WTC11 (cell line): ENCODE results near the gene CALY. TPM values are rescaled to one million over a fixed set of nuclear protein-coding genes. Genes with fewer than 3 reads are reported as not detected.

ENCODE experiments used
- ATAC-seq: fragments of 200-7000 bp; cut with Tn5 transposase; 2 replicates; pipeline ENCODE4 v1.10.0; 2021; ENCODE audit warnings: mild to moderate bottlenecking, moderate library complexity
- CTCF ChIA-PET: fragments of 300-600 bp; sonication (Branson Sonifier 250); formaldehyde crosslinking; loops from one replicate; lab custom pipeline; 2021; ENCODE audit warnings: antibody characterized with exemption; lab: Charles Lee
- POLR2A ChIA-PET: fragments of 350-600 bp; sonication (Branson Sonifier 250); formaldehyde crosslinking; loops from one replicate; lab custom pipeline; 2021; ENCODE audit warnings: antibody characterized with exemption; lab: Charles Lee
- DNase-seq: peaks from one replicate; pipeline ENCODE4 v3.0.0; 2021; ENCODE audit warnings: low spot score
- H3K27ac Mint-ChIP-seq: 2 replicates; pipeline ENCODE4 v1.8.0; 2021; ENCODE audit warnings: mixed read lengths
- H3K27me3 Mint-ChIP-seq: 2 replicates; pipeline ENCODE4 v1.8.0; 2021; ENCODE audit warnings: low read depth, mild to moderate bottlenecking, moderate library complexity, mixed read lengths
- H3K36me3 Mint-ChIP-seq: 2 replicates; pipeline ENCODE4 v1.8.0; 2021; ENCODE audit warnings: mixed read lengths
- H3K4me1 Mint-ChIP-seq: 2 replicates; pipeline ENCODE4 v1.8.0; 2022; ENCODE audit warnings: mixed read lengths
- H3K4me3 Mint-ChIP-seq: 2 replicates; pipeline ENCODE4 v1.8.0; 2021; ENCODE audit warnings: mild to moderate bottlenecking, moderate library complexity, mixed read lengths
- H3K9me3 Mint-ChIP-seq: 2 replicates; pipeline ENCODE4 v1.8.0; 2021; ENCODE audit warnings: mixed read lengths
- AR ChIP-seq: fragments of 250-450 bp; sonication (Bioruptor Pico); IDR thresholded peaks from 2 replicates; pipeline ENCODE4 v1.9.0; 2021; ENCODE audit warnings: mild to moderate bottlenecking
- CTCF ChIP-seq: fragments of 200-600 bp; IDR thresholded peaks from 2 replicates; pipeline ENCODE4 v1.8.0; 2022; ENCODE audit warnings: antibody characterized with exemption
- FOXJ3 ChIP-seq: sonication (generic); formaldehyde crosslinking; IDR thresholded peaks from 2 replicates; pipeline ENCODE4 v1.9.0; 2021; ENCODE audit warnings: missing genetic modification reagents, mild to moderate bottlenecking, borderline replicate concordance
- FOXP4 ChIP-seq: sonication (generic); formaldehyde crosslinking; IDR thresholded peaks from 2 replicates; pipeline ENCODE4 v1.8.0; 2022; ENCODE audit warnings: mild to moderate bottlenecking, missing genetic modification reagents
- GRHL2 ChIP-seq: fragments of 250-450 bp; sonication (Bioruptor Pico); IDR thresholded peaks from 2 replicates; pipeline ENCODE4 v1.8.0; 2022; ENCODE audit warnings: mild to moderate bottlenecking, moderate library complexity; ENCODE audit not compliant: insufficient replicate concordance, severe bottlenecking
- MLX ChIP-seq: sonication (generic); formaldehyde crosslinking; IDR thresholded peaks from 2 replicates; pipeline ENCODE4 v1.8.1; 2023; ENCODE audit warnings: mild to moderate bottlenecking, missing genetic modification reagents, moderate library complexity
- PRDM15 ChIP-seq: sonication (generic); formaldehyde crosslinking; IDR thresholded peaks from 2 replicates; pipeline ENCODE4 v1.8.0; 2022; ENCODE audit warnings: missing genetic modification reagents
- PRRX2 ChIP-seq: fragments of 250-450 bp; sonication (Bioruptor Pico); IDR thresholded peaks from 2 replicates; pipeline ENCODE4 v1.8.0; 2021; ENCODE audit warnings: mild to moderate bottlenecking
- TCF7 ChIP-seq: sonication (generic); formaldehyde crosslinking; IDR thresholded peaks from 2 replicates; pipeline ENCODE4 v1.8.0; 2022; ENCODE audit warnings: mild to moderate bottlenecking, low read depth, missing genetic modification reagents, moderate library complexity
- ZNF138 ChIP-seq: sonication (generic); formaldehyde crosslinking; conservative IDR thresholded peaks from 2 replicates; pipeline ENCODE4 v1.8.1; 2022; ENCODE audit warnings: mild to moderate bottlenecking, moderate library complexity, missing genetic modification reagents
- ZNF512 ChIP-seq: sonication (generic); formaldehyde crosslinking; IDR thresholded peaks from 2 replicates; pipeline ENCODE4 v1.8.1; 2022; ENCODE audit warnings: missing genetic modification reagents, borderline replicate concordance
- total RNA-seq: library from RNA; stranded (reverse); gene quantifications from 3 replicates; pipeline ENCODE4 v1.2.3, GENCODE V29; 2021

The CALY gene
- total RNA-seq, 1 experiment from 2014 or later = 0.63 TPM

GRCh38 chr10:133302230-133302629 is 34.5 kb downstream of the CALY start:
- no peak overlapping the region for H3K4me3 Mint-ChIP-seq
- H3K9me3 Mint-ChIP-seq = no peaks in the 10 kb centered on the region
- peaks cover 41% of the 10 kb centered on the region for H3K36me3 Mint-ChIP-seq
- DNase-seq = no peak
- ChIA-PET CTCF (interaction anchor here (0.5 to 1.6 kb wide), 2 partner anchors 27 to 45 kb away, joined by 3 to 4 read pairs; no protein-coding TSS in a partner anchor), POLR2A (no interaction called here)
- no peak overlapping the region for H3K27ac Mint-ChIP-seq
- no peaks in the 10 kb centered on the region for H3K27me3 Mint-ChIP-seq
- 0 out of 2 replicates have a peak, but pooled peaks have one; percentile 31 for TF ChIP-seq TCF7
- TF ChIP-seq MLX = no peak
- TF ChIP-seq, all 79 proteins: peak for 1
- ATAC-seq = no peak
- peaks cover 5% of the 10 kb centered on the region for H3K4me1 Mint-ChIP-seq

- Mint-ChIP-seq H3K4me3 (no peak overlapping the region), H3K36me3 (peaks cover 54% of the 10 kb centered on the region)
- DNase-seq = no peak
Measured at GRCh38 chr10:133299738-133300137, 37.0 kb downstream of the CALY start.

GRCh38 chr10:133299224-133299623 is 37.5 kb downstream of the CALY start:
- Mint-ChIP-seq H3K36me3 (peaks cover 58% of the 10 kb centered on the region), H3K27ac (no peak overlapping the region), H3K9me3 (no peaks in the 10 kb centered on the region), H3K4me1 (no peaks in the 10 kb centered on the region), H3K27me3 (no peaks in the 10 kb centered on the region), H3K4me3 (no peak overlapping the region)
- ATAC-seq (no peak), DNase-seq (no peak)
- ChIA-PET POLR2A (no interaction called here), CTCF (interaction anchor here (1.3 kb wide), 1 partner anchor 31 kb away, joined by 3 read pairs; no protein-coding TSS in a partner anchor)
- no peak for TF ChIP-seq ZNF512
- TF ChIP-seq FOXP4 (CRISPR knock-in tag) = no peak
- no peak for TF ChIP-seq GRHL2 (CRISPR knock-in tag)
- TF ChIP-seq FOXJ3 (CRISPR knock-in tag) = no peak
- TF ChIP-seq PRRX2 (CRISPR knock-in tag) = no peak
- no peak for TF ChIP-seq CTCF

More at GRCh38 chr10:133299738-133300137, 37.0 kb downstream of the CALY start:
- ATAC-seq = no peak
- no peaks in the 10 kb centered on the region for H3K4me1 Mint-ChIP-seq
- TF ChIP-seq PRDM15 (CRISPR knock-in tag) (no peak), AR (CRISPR knock-in tag) (no peak), PRRX2 (CRISPR knock-in tag) (no peak), ZNF138 (CRISPR knock-in tag) (no peak)
- ChIA-PET CTCF (interaction anchor here (0.6 to 1.3 kb wide), 2 partner anchors 30 to 53 kb away, joined by 3 read pairs; no protein-coding TSS in a partner anchor), POLR2A (no interaction called here)
- no peaks in the 10 kb centered on the region for H3K9me3 Mint-ChIP-seq
- no peaks in the 10 kb centered on the region for H3K27me3 Mint-ChIP-seq
- H3K27ac Mint-ChIP-seq = no peak overlapping the region
